Urinary bladder (tissue), 4 donors: ENCODE measurements around the gene RASIP1. TPM values are rescaled to one million over a fixed set of nuclear protein-coding genes. Genes with fewer than 3 reads are reported as not detected.
A peak's percentile ranks its signal among the peaks of the same experiment; 100 is the strongest.
"Not testable (repeated sequence)": the region's sequence is repeated elsewhere in the genome, so short reads cannot be mapped to it uniquely, and the experiment has no call there.

Source experiments
- DNase-seq: peaks from one replicate; pipeline ENCODE4 v3.0.0-alpha.2; 2015; ENCODE audit errors: extremely low spot score
- H3K27ac ChIP-seq: one replicate; pipeline ENCODE4 v1.5.1; 2013; ENCODE audit warnings: low read depth, mild to moderate bottlenecking, moderate library complexity
- H3K36me3 ChIP-seq: one replicate; pipeline ENCODE4 v1.6.1; 2013; ENCODE audit warnings: mild to moderate bottlenecking, moderate library complexity; ENCODE audit not compliant: insufficient read depth
- H3K4me1 ChIP-seq: one replicate; pipeline ENCODE4 v1.6.1; 2013; ENCODE audit warnings: mild to moderate bottlenecking, moderate library complexity; ENCODE audit not compliant: insufficient read depth
- H3K4me3 ChIP-seq: one replicate; pipeline ENCODE4 v1.5.1; 2013; ENCODE audit warnings: low read depth, low read length
- WGBS: extraction: QIAGEN DNeasy Blood & Tissue Kit; methylation state at CpG from one replicate; pipeline ENCODE4 v1.1.7; 2013; 5-methylcytosine and 5-hydroxymethylcytosine counted together
- polyA plus RNA-seq: library from polyadenylated mRNA; stranded (reverse); fragments of 200-250 nt; gene quantifications from one replicate; pipeline ENCODE4 v1.2.3, GENCODE V29; 2013
- total RNA-seq: library from RNA; depleted of rRNA; stranded (reverse); fragments of >200 nt; gene quantifications from one replicate; pipeline ENCODE4 v1.2.3, GENCODE V29; 2014
- donor health status: healthy with polysubstance abuse.
- donor health status: healthy.

Gene RASIP1
- total and polyA plus RNA-seq, 2 donors: 10.8 to 15.5 TPM

GRCh38 chr19:48735031-48735615, 5.3 kb downstream of the RASIP1 start:
- DNase-seq: no peak
- Histone ChIP-seq H3K36me3 (no peaks in the 10 kb centered on the region), H3K27ac (no peak overlapping the region), H3K4me1 (no peaks in the 10 kb centered on the region), H3K4me3 (no peak overlapping the region)
- WGBS: 27% methylated on average over 38 of the region's 38 CpGs

GRCh38 chr19:48734625-48735024, 5.8 kb downstream of the RASIP1 start:
- Histone ChIP-seq H3K4me1 (no peaks in the 10 kb centered on the region), H3K4me3 (no peak overlapping the region), H3K27ac (no peak overlapping the region), H3K36me3 (no peaks in the 10 kb centered on the region)
- 96% methylated on average over 9 of the region's 9 CpGs for WGBS
- no peak for DNase-seq

DNA sequence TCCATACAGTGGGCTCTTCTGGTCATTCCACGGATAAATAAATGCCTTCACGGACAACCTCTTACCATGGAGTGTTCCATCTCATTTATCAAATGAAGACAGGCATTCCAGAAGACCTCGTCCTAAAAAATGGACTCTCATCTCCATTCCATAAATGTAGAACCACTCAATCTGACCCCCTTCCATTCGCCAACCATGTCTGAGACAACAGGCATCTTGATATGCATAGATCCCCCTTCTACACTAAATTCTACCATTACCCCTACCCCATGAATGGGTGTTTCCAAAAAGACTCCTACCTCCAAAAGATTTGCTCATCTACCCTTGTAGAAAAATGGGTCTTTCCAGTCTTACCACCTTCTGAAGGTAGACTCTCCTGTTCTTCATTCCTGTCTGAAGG, 9.0 kb downstream of the RASIP1 start:
- H3K4me3 ChIP-seq: no peak overlapping the region
- 90% methylated on average over 4 of the region's 4 CpGs for WGBS
- H3K27ac ChIP-seq: no peak overlapping the region
- no peaks in the 10 kb centered on the region for H3K36me3 ChIP-seq
- no peak for DNase-seq
- H3K4me1 ChIP-seq: no peaks in the 10 kb centered on the region

DNA sequence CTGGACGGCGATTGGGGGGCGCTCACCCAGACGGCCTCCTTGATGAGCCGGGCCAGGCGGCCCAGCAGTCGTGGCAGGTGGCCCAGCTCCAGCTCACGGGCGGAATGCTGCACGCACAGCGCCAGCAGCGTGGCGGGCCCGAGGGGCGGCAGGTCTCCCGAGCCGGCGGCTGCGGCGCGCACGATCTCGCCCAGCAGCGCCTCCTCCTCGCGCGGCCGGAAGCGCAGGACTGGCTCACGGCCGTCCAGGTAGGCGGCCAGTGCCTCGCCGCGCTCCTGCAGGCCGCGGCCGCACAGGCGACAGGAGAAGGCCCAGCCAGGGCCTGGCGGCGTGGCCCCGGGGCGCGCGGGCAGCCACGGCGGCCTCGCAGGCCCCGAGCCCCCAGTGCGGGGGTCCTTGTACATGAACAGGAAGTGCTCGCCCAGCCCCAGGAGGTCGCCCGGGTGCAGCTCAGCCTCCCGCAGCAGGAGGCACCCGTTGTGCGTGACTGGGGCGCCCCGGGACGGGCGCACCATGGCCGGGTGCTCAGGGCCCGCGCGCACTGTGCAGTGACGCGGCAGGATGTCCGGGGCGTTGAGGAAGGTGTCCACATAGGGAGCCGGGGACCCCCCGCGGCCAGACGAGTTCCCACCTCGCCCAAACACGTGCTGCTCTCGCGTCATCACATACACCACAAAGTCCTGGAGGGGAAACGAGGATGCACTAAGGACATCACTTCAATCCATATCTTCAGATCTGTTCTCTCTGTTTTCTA, 11.3 kb downstream of the RASIP1 start:
- Histone ChIP-seq H3K27ac (no peak overlapping the region), H3K4me3 (peak overlapping the region; percentile 22), H3K4me1 (no peaks in the 10 kb centered on the region), H3K36me3 (no peaks in the 10 kb centered on the region)
- no peak for DNase-seq
- 41% methylated on average over 77 of the region's 77 CpGs for WGBS

DNA sequence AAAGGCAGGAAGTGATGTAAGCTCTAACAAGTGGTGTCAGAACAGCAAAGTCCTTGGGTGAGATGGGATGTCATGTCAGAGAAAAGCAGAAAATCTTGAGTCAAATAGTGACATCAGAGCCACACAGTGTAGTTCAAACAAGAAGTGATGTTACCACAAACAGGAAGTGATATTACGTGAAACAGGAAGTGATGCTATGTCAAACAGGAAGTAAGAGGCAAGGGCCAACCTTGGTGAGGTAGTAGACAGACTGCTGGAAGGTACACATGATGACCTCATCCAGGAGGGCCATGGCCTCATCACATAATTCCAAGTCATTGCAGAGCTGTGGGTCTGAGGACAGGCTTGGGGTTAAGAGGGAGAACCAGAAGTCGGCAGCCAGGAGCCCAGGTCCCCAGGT, 13.9 kb downstream of the RASIP1 start:
- 79% methylated on average over 2 of the region's 2 CpGs for WGBS
- Histone ChIP-seq H3K4me1 (no peaks in the 10 kb centered on the region), H3K27ac (no peak overlapping the region), H3K36me3 (no peaks in the 10 kb centered on the region), H3K4me3 (no peak overlapping the region)
- no peak for DNase-seq

- peak overlapping the region; percentile 18 for H3K27ac ChIP-seq
- H3K36me3 ChIP-seq: no peaks in the 10 kb centered on the region
- no peaks in the 10 kb centered on the region for H3K4me1 ChIP-seq
- DNase-seq: no peak
- no peak overlapping the region for H3K4me3 ChIP-seq
- WGBS: 47% methylated on average over 11 of the region's 11 CpGs
Measured at GRCh38 chr19:48724796-48725753, 15.3 kb downstream of the RASIP1 start.

- H3K4me1 ChIP-seq: no peaks in the 10 kb centered on the region
- WGBS: 82% methylated on average over 11 of the region's 11 CpGs
Measured at GRCh38 chr19:48722196-48722708, 18.2 kb downstream of the RASIP1 start.

GRCh38 chr19:48720613-48721296, 19.7 kb downstream of the RASIP1 start:
- DNase-seq: peak; percentile 99
- Histone ChIP-seq H3K4me1 (no peaks in the 10 kb centered on the region), H3K27ac (peak overlapping the region; percentile 83), H3K36me3 (no peaks in the 10 kb centered on the region), H3K4me3 (peak overlapping the region; percentile 35)
- WGBS: 10% methylated on average over 42 of the region's 42 CpGs

More at GRCh38 chr19:48722196-48722708, 18.2 kb downstream of the RASIP1 start:
- DNase-seq: no peak
- Histone ChIP-seq H3K27ac (no peak overlapping the region), H3K36me3 (no peaks in the 10 kb centered on the region), H3K4me3 (no peak overlapping the region)

GRCh38 chr19:48720251-48720612, 20.2 kb downstream of the RASIP1 start:
- 15% methylated on average over 12 of the region's 12 CpGs for WGBS
- H3K4me3 ChIP-seq: no peak overlapping the region
- H3K4me1 ChIP-seq: no peaks in the 10 kb centered on the region
- no peaks in the 10 kb centered on the region for H3K36me3 ChIP-seq
- DNase-seq: no peak
- no peak overlapping the region for H3K27ac ChIP-seq

DNA sequence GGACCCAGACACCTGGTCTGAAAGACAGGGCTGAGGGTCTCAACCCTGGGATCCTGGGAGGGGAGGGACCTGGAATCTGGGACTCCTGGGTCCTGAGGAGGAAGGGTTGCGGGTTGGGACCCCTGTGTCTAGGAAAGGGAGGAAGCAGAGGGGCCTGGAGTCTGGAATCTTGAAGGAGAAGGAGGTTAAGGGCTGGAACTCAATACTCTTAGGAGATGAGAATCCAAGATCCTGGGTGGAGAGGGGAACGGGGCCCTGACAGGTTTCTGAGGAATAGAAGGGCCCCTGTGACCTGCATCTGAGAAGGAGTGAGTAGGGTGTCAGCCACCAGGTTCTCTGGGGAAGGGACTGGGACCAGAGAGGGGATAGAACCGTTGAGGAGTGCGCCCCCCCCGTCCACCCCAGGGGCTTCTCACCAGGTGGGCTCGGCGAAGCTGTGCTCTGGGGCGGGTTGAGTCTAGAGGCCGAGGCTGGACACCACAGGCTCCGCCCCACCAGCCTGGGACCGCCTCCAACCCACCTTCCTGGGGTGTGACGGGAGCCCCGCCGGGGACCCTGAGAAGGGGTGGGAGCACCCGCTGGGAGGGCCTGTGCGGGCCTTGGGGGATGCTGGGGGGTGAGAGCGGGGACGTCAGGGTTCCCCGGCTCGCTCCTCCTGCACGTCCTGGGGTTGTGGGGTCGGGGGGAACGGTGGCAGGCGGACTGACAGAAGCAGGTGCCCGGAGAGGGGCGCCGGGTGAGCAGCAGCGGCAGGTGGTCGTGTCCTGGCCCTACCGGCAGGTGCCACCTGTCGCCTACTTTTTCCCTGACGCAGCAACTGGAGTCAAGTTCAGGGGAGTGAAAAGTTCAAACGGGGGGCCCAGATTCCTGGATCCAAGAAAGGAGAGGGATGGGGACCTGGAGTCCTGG, 20.9 kb downstream of the RASIP1 start, which contains the start of gene MAMSTR:
Gene MAMSTR (minus strand): TSS at position 463 of the 909 bp plus-strand sequence. CDS start 694 bp downstream, outside the sequence.
- no peaks in the 10 kb centered on the region for H3K36me3 ChIP-seq
- H3K4me1 ChIP-seq: no peaks in the 10 kb centered on the region
- H3K27ac ChIP-seq: no peak within 1 kb of the TSS
- H3K4me3 ChIP-seq: no peak within 1 kb of the TSS
- 71% methylated on average over 33 of the region's 33 CpGs for WGBS
- DNase-seq: no peak

GRCh38 chr19:48718711-48719231, 21.6 kb downstream of the RASIP1 start:
- H3K4me3 ChIP-seq: no peak overlapping the region
- WGBS: 50% methylated on average over 15 of the region's 15 CpGs
- H3K36me3 ChIP-seq: no peaks in the 10 kb centered on the region
- H3K27ac ChIP-seq: no peak overlapping the region
- no peak for DNase-seq
- H3K4me1 ChIP-seq: no peaks in the 10 kb centered on the region

GRCh38 chr19:48718106-48718505, 22.3 kb downstream of the RASIP1 start:
- not testable (repeated sequence) for H3K4me3 ChIP-seq, DNase-seq, H3K4me1 ChIP-seq, H3K36me3 ChIP-seq, H3K27ac ChIP-seq
- 91% methylated on average over 13 of the region's 13 CpGs for WGBS
